ENCODE results near the gene TACC2.

Gene TACC2

DNA sequence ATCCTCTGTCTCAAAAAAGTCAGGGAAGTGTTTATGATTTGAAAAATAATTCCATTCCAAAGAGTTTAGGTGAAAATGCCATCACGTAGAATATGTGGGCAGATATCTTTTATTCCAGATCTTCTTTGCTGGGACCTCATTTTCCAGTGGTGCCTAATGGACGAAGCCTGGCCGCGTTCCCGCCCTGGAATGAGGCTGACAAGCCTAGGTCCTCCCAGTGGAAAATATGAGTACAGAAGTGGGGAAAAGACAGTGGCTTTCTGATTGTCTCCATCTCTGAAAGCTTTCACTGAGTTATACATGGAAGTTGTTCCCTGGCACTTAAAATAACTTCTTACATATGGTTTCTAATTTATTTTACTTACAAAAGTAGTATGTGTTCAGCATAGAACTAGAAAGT lies 139.4 kb downstream of the TACC2 start:
- DNase-seq: no peak

GRCh38 chr10:122130474-122131110 lies 141.6 kb downstream of the TACC2 start:
- no peak for DNase-seq

DNA sequence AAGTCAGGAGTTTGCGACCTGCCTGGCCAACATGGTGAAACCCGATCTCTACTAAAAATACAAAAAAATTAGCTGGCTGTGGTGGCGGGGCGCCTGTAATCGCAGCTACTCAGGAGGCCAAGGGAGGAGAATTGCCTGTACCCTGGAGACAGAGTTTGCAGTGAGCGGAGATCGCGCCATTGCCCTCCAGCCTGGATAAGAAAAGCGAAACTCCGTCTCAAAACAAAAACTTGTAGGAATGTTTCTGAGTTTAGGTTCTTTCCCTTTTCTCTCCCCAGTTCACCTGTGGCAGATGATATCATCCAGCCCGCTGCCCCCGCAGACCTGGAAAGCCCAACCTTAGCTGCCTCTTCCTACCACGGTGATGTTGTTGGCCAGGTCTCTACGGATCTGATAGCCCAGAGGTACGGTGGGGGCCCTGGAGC lies 143.4 kb downstream of the TACC2 start:
- no peak for DNase-seq

GRCh38 chr10:122132882-122133565 lies 144.1 kb downstream of the TACC2 start:
- DNase-seq: no peak

- no peak for DNase-seq
Measured at GRCh38 chr10:122135251-122136025, 146.5 kb downstream of the TACC2 start.

- no peak for DNase-seq
Measured at GRCh38 chr10:122138831-122139625, 150.1 kb downstream of the TACC2 start.

DNA sequence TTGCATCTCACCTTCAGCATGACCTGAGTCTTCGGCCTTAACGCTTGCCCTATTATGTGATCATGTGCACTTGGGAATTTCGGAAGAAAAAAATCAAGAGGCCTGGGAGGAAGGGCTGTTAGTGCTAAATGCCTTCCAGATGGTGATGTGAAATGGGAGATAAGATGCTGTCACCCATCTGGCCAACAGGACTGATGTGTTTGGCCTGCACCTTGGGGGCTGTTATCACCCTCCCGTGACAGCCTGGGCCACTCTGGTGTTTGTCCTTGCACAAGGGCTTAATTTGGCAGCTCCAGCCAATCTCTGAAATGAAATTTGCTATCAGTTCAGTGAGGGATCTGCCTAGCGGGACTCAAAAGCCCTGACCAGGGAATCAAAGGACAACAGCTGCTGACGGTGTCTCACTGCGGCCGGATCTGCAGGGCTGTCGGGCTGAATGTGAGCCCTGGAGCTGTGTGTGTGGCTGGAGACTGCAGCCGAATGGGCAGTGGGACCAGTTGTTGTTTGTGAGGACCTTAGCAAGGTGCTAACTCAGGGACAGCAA lies 150.7 kb downstream of the TACC2 start:
- no peak for DNase-seq

DNA sequence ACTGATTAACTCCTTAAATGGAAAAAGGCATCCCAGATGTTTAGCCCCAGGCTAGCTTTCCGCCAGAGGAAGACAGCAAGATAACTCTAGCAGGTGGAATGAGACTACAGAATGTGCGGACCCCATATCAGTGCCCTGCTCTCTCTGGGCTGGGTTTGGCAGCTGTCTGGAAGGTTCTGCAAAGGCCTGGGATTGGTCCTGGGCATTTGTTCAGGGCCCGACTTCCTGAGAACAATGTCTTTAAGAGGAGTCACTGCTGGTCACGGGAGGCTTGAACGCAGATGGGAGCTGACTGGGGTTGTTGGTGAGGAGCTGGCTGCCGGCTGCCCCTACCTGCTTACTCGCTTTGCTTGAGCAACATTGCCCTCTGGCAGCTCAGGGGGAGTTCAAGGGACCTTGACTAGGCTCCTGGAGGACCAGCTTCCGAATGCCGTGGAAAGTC lies 151.5 kb downstream of the TACC2 start:
- DNase-seq: no peak

DNA sequence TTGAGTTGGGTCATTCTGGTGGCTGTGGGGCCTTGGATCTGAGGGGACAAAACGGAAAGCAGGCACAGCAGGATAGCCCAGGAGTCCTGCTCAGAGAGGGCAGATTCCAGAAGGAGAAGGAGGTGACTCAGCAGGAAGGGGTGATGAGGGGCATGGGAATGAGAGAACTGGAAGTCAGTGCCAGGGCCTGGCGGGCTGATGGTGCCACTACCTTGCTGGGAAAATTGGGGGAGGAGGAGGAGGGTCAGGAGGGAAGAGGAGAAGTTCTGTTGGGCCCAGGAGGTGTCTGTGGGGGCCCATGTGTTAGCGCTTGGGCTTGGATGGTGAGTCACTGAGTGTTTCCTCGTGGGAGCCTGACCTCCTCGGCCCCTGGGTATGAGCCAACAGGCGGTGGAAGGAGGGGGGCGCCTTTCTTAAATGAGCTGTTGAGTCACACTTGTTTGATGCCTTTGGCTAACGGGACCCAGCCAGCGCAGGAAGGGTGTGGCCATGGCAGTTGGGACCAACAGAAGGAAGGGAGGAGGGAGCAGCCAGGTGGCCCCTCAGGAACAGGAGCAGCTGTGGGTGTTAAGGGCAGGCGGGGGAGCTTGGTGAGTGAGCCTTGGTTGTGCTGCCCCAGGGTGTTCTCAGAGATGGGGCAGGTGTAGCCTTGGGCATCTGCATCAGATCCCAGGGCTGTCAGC lies 152.1 kb downstream of the TACC2 start:
- no peak for DNase-seq

GRCh38 chr10:122141821-122142640 lies 153.1 kb downstream of the TACC2 start:
- DNase-seq: no peak

DNA sequence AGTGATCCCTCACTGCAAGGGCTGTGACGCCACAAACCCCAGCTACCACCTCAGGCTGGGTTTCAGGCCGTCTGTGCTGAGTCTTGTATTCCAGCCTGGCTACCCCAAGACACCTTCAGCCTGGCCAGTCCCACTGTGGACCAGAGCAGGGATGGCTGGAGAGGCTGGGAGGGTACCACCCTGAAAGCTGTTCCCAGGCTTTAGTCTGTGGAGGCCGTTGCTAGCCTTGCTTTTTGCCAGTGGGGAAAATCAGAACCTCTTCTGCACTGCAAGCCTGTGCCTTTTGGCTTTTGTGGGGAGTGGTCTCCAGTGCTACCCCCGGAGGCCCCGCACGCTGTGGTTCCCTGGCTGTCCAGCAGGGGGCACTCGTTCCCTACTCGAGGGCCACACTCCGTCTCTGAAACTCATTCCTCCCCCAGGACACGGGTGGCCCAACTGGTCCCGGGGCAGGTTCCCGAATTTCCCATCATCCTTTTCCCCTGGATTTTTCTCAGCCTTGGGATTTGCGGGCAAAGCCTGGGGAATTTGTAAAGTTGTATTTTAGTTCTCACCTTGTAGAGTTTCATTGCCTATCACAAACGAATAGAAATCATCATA lies 153.8 kb downstream of the TACC2 start:
- no peak for DNase-seq

- no peak for DNase-seq
Measured at GRCh38 chr10:122143238-122143841, 154.4 kb downstream of the TACC2 start.

DNA sequence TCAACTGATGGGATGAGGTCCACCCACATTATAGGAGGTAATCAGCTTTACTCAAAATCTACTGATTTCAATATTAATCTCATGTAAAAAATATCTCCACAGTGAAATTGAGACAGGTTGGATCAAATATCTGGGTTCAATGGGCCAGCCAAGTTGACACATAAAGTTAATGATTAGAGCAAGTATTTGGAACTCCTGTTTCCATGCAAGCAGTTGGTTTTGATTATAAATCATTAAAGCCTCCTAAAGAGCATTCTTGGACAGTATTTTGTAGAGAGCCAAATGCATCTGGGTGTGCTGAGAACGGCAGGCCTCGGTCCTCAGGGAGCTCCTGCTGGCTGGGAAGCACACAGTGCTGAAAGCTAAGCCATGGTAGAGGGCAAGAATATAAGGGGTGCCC lies 155.2 kb downstream of the TACC2 start:
- no peak for DNase-seq

DNA sequence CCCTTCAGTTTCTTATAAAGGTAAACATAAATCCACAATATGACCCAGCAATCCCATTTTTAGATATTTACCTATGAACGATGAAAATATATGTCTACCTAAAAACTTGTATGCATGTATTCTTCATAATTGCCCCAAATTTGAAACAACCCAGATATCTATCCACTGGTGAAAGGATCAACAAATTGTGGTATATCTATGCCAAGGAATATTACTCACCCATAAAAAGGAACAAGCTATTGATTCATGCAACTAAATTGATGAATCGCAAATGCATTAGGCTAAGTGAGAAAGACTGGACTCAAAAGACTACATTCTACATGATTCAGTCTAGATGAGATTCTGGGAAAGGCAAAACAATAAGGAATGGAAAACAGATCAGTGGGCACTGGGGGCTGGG lies 156.2 kb downstream of the TACC2 start:
- DNase-seq: no peak

DNA sequence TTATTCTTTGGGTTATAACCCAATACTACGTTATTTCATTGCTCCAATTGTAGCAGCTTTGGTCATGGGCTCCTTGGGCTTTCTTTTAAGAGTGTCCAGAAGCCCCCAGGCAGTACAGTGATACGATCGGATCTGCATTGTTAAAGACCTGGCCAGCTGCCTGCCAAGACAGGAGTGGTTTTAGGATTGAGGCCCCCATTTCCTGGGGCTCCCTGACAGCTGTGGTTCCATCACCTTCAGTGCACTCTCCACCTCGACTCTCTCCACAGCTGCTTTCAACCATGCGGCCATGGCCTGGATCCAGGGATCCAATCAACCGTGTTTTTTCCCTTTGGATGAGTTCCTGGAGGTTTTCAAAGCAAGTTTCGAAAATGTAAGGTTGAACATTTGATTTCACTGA lies 158.7 kb downstream of the TACC2 start:
- DNase-seq: no peak

GRCh38 chr10:122148876-122149560 lies 160.1 kb downstream of the TACC2 start:
- DNase-seq: no peak

GRCh38 chr10:122149561-122150505 lies 160.9 kb downstream of the TACC2 start:
- DNase-seq: no peak

DNA sequence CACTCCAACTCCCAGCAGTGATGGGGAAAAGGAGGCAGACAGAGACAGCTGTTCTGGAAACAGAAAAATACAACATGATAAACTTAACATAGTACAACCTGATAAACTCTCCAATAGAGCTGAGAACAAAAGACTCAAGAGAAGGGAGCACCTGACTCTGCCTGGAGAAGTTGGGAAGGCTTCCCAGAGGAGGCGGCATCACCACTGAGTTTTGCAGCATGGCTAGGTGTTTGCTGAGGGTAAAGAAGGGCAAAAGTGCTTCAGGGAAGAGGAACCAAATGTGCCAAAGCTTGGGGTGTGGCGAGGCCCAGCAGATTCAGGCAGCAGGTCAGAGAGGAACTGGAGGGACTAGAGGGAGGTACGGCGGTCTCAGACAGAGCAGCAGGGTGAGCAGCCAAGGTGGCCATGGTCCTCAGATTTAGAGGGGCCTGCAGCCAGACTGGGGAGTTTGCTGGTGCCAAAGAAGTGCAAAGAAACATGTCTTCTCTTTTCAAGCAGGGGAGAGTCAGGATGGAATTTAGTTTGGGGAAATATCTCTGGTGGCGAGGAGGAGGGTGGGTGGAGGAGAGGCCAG lies 162.2 kb downstream of the TACC2 start:
- no peak for DNase-seq
